ENCODE data around the gene ZFAND2A.

GRCh38 chr7:1163121-1163520 lies 3.1 kb upstream of the ZFAND2A start:
- TF ChIP-seq CTCF (IDR thresholded peaks at IDR 0.05) (no peak), POLR2A (IDR thresholded peaks at IDR 0.05) (no peak)
